Tibial nerve (tissue), 3 donors: ENCODE results near the gene RBM33.

Source experiments
- CTCF ChIP-seq, 5 experiments: fragments of 200-600 bp in 3 of 5; fragments of 450-650 bp in 2 of 5; sonication (generic) in 3 of 5; IDR thresholded peaks; one replicate each; pipeline ENCODE4 v1.5.1; 2016 to 2019; ENCODE audit warnings: antibody characterized with exemption in 5 of 5, mild to moderate bottlenecking in 3 of 5, moderate library complexity in 2 of 5
- POLR2A ChIP-seq, 2 donors: fragments of 450-650 bp; IDR thresholded peaks; one replicate each; pipeline ENCODE4 v1.6.1; 2017; ENCODE audit warnings: antibody characterized with exemption in 2 of 2, mild to moderate bottlenecking in 2 of 2, moderate library complexity in 2 of 2

GRCh38 chr7:155818154-155818819, 173.8 kb downstream of the RBM33 start:
- TF ChIP-seq CTCF (IDR thresholded peaks at IDR 0.05) (no peak), POLR2A (IDR thresholded peaks at IDR 0.05) (no peak)
